SU-DHL-6 (cell line): Measurements from ENCODE around the gene PCP2.

Source experiments
- EZH2phosphoT487 ChIP-seq: fragments of 200-600 bp; sonication (generic), shearing (Covaris generic); conservative IDR thresholded peaks from 2 replicates; pipeline ENCODE4 v1.6.1; 2018; ENCODE audit warnings: mild to moderate bottlenecking, antibody characterized with exemption, low read length, moderate library complexity, mixed read lengths
- TF ChIP-seq, protein P1 (sequence below): fragments of 200-600 bp; sonication (generic); IDR thresholded peaks from one replicate; pipeline ENCODE4 v1.5.1; 2017; ENCODE audit warnings: antibody characterized with exemption, mild to moderate bottlenecking, low read length, moderate library complexity; ENCODE audit not compliant: insufficient read depth, poor library complexity, severe bottlenecking

- TF ChIP-seq, protein P1, sequence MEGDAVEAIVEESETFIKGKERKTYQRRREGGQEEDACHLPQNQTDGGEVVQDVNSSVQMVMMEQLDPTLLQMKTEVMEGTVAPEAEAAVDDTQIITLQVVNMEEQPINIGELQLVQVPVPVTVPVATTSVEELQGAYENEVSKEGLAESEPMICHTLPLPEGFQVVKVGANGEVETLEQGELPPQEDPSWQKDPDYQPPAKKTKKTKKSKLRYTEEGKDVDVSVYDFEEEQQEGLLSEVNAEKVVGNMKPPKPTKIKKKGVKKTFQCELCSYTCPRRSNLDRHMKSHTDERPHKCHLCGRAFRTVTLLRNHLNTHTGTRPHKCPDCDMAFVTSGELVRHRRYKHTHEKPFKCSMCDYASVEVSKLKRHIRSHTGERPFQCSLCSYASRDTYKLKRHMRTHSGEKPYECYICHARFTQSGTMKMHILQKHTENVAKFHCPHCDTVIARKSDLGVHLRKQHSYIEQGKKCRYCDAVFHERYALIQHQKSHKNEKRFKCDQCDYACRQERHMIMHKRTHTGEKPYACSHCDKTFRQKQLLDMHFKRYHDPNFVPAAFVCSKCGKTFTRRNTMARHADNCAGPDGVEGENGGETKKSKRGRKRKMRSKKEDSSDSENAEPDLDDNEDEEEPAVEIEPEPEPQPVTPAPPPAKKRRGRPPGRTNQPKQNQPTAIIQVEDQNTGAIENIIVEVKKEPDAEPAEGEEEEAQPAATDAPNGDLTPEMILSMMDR = no peak
- no peak for TF ChIP-seq EZH2phosphoT487
Observed at GRCh38 chr19:7654401-7654800, 20.9 kb upstream of the PCP2 start.
